HG03135 (cell line): Measurements from ENCODE around the gene ZNF423.
"Not testable (repeated sequence)": the region's sequence is repeated elsewhere in the genome, so short reads cannot be mapped to it uniquely, and the experiment has no call there.

ENCODE experiments used
- ATAC-seq: cut with Tn5 transposase; IDR thresholded peaks from one replicate; pipeline ENCODE4 v1.9.1; 2021; ENCODE audit warnings: mild to moderate bottlenecking, moderate library complexity; ENCODE audit not compliant: unreplicated experiment

The ZNF423 gene

GRCh38 chr16:49566432-49566831, 289.5 kb downstream of the ZNF423 start:
- ATAC-seq = no peak

GRCh38 chr16:49564496-49565229, 291.2 kb downstream of the ZNF423 start:
- no peak for ATAC-seq

- no peak for ATAC-seq
Observed at GRCh38 chr16:49563666-49564065, 292.2 kb downstream of the ZNF423 start.

DNA sequence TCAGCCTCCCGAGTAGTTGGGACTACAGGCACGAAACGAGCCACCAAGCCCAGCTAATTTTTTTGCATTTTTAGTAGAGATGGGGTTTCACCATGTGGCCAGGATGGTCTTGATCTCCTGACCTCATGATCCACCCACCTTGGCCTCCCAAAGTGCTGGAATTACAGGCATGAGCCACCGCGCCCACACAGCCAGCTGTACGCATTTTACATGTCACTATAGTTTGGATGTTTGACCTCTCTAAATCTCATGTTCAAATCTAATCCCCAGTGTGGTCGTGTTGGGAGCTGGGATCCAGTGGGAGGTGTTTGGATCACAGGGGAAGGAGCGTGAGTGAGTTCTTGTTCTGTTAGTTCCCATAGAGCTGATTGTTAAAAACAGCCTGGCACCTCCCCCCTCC, 293.0 kb downstream of the ZNF423 start:
- ATAC-seq = not testable (repeated sequence)

DNA sequence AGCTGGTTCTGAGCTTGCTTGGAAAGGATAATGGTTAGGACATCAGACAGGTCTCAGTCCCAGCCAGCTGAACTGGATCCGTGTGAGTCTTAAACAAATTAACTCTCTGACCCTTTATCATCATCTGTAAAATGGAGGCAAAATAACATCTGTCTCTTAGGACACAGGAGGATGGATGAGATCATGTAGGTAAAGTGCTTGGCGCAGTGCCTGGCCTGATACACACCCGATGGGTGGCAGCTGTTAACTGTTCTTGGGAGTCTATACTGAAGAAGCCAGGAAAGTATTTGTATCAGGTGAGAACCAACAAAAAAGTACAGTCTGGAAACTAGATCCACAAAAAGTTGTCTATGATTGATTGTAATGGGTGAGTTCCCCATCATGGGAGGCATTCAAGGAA, 293.7 kb downstream of the ZNF423 start:
- no peak for ATAC-seq

DNA sequence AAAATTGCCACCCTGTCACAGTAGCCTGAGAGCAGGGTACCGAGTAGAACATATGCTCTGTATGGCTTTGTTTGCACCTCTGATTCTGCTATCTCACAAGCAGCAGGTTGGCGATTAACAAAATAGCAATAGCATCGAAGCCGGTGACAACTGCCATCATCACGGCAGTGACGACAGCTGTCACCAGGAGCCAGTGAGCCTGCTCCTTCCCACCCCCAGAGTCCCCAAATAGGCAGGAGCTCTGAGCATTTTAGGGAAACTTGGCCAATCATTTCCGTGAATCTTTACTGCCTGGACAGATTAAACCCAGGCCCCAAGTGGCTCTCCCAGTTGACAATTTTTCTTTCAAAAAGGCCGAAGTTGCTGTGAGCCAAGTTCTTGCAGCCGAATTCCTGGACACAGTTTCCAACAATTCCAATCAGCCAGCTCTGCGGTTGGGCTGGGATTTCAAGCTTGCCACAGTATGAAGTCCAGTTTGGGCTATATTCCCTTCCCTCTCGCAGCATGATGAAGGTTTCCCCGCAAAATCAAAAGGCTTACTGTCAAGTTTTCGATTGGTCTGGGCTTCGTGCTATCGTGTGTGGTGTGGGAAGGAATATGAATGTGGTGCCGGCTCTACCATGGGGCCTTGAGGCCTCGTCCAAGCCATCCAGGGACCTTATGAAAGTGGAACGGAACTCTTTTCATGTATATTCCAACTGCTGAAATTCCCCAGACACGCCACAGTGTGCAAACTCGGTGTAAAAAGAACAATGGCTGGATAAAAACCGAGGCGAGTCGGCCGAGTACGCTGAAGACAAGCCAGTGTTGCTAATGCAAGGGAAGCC, 295.7 kb downstream of the ZNF423 start:
- no peak for ATAC-seq

- ATAC-seq = no peak
Observed at GRCh38 chr16:49559242-49559641, 296.7 kb downstream of the ZNF423 start.

DNA sequence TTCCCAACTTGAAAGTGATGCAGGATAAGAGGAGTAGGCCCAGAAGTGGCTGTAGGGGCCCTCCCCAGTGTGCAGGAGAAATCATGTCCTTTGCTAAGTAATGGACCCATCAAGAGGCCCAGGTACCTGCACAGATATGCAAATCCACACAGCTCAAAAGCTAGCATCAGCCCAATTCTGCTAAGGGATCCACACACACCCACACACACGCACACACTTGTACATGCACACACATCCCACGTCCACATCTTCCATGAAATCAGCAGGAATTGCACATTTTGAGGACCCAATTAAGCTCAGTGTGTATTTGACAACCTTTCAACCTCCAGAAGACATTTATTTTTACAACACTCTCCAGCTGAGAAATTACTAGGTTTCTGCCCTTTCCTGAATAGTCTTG, 297.5 kb downstream of the ZNF423 start:
- no peak for ATAC-seq

- no peak for ATAC-seq
Observed at GRCh38 chr16:49556606-49557446, 299.1 kb downstream of the ZNF423 start.

GRCh38 chr16:49556249-49556605, 299.7 kb downstream of the ZNF423 start:
- ATAC-seq = no peak

DNA sequence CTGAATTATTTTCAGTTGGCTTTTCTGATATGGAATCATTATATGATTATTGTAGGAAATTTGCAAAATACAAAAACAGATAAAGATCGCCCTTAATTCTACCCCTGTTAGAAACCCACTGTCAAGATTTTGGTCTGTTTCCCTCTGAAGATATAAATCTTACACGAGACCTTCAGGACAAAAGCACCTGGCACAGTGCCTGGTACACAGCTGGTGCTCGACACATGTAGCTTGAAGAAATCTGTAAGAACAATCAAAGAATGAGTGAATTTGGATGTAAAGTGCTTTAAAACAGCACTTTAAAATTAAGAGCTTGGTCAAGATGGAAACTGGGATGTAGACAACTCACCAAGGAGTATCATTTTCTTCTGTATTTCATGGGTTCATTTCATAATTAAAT, 301.2 kb downstream of the ZNF423 start:
- ATAC-seq = no peak

GRCh38 chr16:49552313-49552928, 303.5 kb downstream of the ZNF423 start:
- ATAC-seq = no peak

DNA sequence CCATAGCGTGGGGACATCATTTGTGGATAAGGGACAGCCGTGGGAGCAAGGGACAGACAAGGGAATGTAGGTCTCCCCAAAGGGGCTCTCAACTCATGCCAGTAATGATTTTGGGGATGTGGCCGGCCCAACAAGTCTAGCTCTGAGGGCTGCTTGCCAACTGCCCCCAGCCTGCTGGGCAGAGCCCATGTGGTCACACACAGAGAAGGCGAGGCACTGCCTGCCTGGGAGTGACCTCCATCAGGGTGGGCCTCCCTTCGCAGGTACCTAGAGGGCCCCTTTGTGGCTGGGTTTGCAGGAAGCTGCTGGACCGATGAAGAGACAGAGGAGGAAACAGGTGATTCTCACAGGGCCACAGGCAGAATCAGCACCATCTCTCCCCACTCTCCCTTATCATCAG, 305.2 kb downstream of the ZNF423 start:
- no peak for ATAC-seq

- ATAC-seq = no peak
Observed at GRCh38 chr16:49550140-49550539, 305.8 kb downstream of the ZNF423 start.

DNA sequence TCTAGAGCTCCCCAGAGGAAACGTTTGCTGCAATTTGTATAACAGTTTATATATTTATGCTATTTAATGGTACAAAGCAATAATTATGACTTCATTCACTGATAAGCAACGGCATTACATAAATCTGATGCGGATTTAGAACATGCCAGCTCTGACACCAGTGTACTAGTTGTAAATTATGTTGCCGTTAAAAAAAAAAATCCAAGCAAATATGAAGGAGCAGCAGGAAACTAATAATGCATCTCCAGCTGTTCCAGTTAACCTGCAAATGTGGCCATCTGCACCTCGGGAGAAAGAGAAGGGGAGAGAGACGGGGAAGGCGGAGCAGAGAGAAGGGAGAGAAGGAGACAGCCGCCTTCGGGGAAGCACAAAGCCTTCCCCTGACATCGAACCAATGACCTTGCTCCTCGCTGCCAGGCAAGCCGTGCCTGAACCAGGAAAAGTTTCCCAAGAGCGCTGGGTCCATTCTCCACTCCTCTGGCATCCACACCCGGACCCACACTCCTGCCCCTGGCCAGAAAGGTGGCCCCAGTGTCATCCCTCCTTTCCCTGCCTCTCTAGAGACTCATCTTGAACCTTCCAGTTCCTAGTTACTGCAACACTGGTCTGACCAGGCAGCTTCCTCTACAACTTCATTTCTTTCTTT, 307.5 kb downstream of the ZNF423 start:
- ATAC-seq = no peak

- no peak for ATAC-seq
Observed at GRCh38 chr16:49547448-49547847, 308.5 kb downstream of the ZNF423 start.

GRCh38 chr16:49546735-49547134, 309.2 kb downstream of the ZNF423 start:
- ATAC-seq = no peak

- no peak for ATAC-seq
Observed at GRCh38 chr16:49545741-49546448, 310.0 kb downstream of the ZNF423 start.

DNA sequence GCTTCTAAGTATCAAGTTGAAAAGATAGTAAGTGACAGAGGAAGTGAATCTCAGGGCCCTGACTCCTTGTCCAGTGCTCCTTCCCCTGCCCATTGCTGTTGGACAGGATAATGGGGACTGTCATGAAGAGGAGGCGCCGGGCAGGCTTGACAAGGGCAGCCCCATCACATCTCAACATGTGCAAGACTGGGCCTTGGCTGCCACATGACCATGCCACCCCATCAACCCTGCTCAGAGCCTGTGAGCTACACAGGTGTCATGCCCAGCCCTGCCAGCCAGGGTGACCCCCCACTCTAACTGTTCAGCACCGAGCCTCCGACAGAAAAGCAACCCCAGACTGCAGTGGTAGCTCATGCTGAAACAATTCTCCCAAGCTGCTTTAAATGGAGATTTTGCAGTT, 310.7 kb downstream of the ZNF423 start:
- no peak for ATAC-seq

GRCh38 chr16:49544828-49545227, 311.1 kb downstream of the ZNF423 start:
- ATAC-seq = no peak
